A673 (cell line): Measurements from ENCODE around the gene LHX4.
"Not testable (repeated sequence)": the region's sequence is repeated elsewhere in the genome, so short reads cannot be mapped to it uniquely, and the experiment has no call there.

Source experiments
- EZH2 ChIP-seq: fragments of 200-600 bp; sonication (generic); IDR thresholded peaks from 2 replicates; pipeline ENCODE4 v1.6.1; 2017; ENCODE audit warnings: borderline replicate concordance, low read depth, mild to moderate bottlenecking, mixed read lengths, antibody characterized with exemption, low read length; ENCODE audit not compliant: poor library complexity, severe bottlenecking
- TF ChIP-seq, protein P1 (sequence below): fragments of 300-800, 200-600 bp; sonication (generic); conservative IDR thresholded peaks from 2 replicates; pipeline ENCODE4 v1.5.1; 2017; ENCODE audit warnings: low read depth, mild to moderate bottlenecking, antibody characterized with exemption, low read length, moderate library complexity, mixed read lengths

DNA sequence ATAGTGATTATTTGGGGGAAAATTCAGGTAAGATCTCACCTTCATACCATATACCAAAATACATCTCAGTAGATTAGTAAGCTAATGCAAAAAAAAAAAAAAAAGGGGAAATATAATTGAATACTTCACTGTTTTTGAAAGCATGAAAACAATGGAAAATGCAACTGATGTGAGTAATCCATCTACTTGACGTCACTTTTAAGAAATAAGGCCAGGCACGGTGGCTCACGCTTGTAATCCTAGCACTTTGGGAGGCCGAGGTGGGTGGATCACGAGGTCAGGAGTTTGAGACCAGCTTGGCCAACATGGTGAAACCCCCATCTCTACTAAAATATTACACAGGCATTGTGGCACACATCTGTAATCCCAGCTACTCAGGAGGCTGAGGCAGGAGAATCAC lies 27.5 kb upstream of the LHX4 start:
- TF ChIP-seq, protein P1, sequence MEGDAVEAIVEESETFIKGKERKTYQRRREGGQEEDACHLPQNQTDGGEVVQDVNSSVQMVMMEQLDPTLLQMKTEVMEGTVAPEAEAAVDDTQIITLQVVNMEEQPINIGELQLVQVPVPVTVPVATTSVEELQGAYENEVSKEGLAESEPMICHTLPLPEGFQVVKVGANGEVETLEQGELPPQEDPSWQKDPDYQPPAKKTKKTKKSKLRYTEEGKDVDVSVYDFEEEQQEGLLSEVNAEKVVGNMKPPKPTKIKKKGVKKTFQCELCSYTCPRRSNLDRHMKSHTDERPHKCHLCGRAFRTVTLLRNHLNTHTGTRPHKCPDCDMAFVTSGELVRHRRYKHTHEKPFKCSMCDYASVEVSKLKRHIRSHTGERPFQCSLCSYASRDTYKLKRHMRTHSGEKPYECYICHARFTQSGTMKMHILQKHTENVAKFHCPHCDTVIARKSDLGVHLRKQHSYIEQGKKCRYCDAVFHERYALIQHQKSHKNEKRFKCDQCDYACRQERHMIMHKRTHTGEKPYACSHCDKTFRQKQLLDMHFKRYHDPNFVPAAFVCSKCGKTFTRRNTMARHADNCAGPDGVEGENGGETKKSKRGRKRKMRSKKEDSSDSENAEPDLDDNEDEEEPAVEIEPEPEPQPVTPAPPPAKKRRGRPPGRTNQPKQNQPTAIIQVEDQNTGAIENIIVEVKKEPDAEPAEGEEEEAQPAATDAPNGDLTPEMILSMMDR = not testable (repeated sequence)
- not testable (repeated sequence) for TF ChIP-seq EZH2
